ENCODE measurements around the gene FGF6. TPM values are rescaled to one million over a fixed set of nuclear protein-coding genes. Genes with fewer than 3 reads are reported as not detected.

The FGF6 gene
- total and polyA plus RNA-seq, 2 donors (not counting 1 experiment from before 2014, with no cell fraction given): not detected

GRCh38 chr12:4441355-4442335, 4.0 kb downstream of the FGF6 start:
- no peaks in the 10 kb centered on the region for H3K36me3 ChIP-seq (ENCODE audit: control insufficient read depth, insufficient read depth, low read length)
- no peaks in the 10 kb centered on the region for H4K20me1 ChIP-seq (ENCODE audit: control insufficient read depth, extremely low read depth, insufficient read depth, low read length)
- no peaks in the 10 kb centered on the region for H3K79me2 ChIP-seq (ENCODE audit: control insufficient read depth, insufficient read depth, low read length)
- no peaks in the 10 kb centered on the region for H3K4me1 ChIP-seq (ENCODE audit: control insufficient read depth, extremely low read depth, insufficient read depth, low read length)
- TF ChIP-seq CTCF (conservative IDR thresholded peaks at IDR 0.05 in 1 of 2, IDR thresholded peaks at IDR 0.05 in 1 of 2; ENCODE audit: low read depth in 1 of 2, low read length in 2 of 2): no peak
- no peak for TF ChIP-seq EZH2 (IDR thresholded peaks at IDR 0.05; ENCODE audit: low read length, missing control alignments)
- no peak overlapping the region for H3K4me3 ChIP-seq (replicated peaks in 1 of 4; ENCODE audit: control extremely low read depth in 1 of 4, insufficient read depth in 1 of 4, low read depth in 3 of 4, low read length in 4 of 4)
- H2AFZ ChIP-seq (ENCODE audit: low read length): no peak overlapping the region
- H3K27me3 ChIP-seq (ENCODE audit: control insufficient read depth, insufficient read depth, low read length): no peaks in the 10 kb centered on the region
- no peak overlapping the region for H3K4me2 ChIP-seq (ENCODE audit: extremely low read depth, insufficient read depth, low read length)
- no peaks in the 10 kb centered on the region for H3K9me3 ChIP-seq (ENCODE audit: control insufficient read depth, insufficient read depth, low read depth, low read length)
- no peak overlapping the region for H3K27ac ChIP-seq (ENCODE audit: insufficient read depth, low read length)
- no peak overlapping the region for H3K9ac ChIP-seq (ENCODE audit: insufficient read depth, low read length)
- no peak for DNase-seq (ENCODE audit: low read depth in 2 of 2)

DNA sequence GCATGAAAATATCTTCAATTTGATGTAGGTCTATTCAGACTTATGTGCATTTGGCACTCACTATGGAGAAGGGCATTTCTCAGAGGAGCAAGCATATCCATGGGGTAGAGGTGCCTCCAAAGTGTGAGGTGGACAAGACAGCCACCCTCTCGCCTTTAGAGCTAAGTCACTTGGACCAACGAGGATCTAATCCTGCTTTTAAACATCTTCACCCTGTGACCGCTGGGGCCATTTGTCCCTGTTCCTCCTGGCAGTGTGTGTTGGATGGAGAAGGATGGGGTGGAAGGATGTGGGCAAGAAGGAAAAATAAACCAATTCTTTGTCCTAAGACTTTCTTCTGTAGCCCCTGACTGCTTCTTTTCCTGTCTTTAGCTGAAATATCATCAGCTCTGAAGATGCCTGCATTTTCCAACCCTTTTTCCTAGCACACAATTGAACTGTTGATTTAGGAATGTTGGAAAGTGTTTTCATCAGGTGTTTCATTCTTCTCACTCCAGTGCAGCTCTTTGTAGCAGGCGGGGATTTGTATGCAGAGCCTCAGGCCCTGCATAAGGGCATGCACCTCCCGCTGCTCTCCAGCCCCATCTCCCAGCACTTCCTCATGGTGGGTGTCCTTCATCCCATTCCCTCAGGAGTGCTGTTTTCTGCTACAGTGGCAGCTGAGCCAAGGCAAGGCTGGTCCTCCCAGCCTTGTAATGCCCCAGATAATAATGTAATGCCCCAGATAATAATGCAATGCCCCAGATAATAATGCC, 5.3 kb downstream of the FGF6 start:
- DNase-seq (ENCODE audit: low read depth in 2 of 2): no peak
- Histone ChIP-seq H3K4me2 (ENCODE audit: extremely low read depth, insufficient read depth, low read length) (no peak overlapping the region), H3K27ac (ENCODE audit: insufficient read depth, low read length) (no peak overlapping the region), H4K20me1 (ENCODE audit: control insufficient read depth, extremely low read depth, insufficient read depth, low read length) (no peaks in the 10 kb centered on the region), H3K36me3 (ENCODE audit: control insufficient read depth, insufficient read depth, low read length) (no peaks in the 10 kb centered on the region), H2AFZ (ENCODE audit: low read length) (no peak overlapping the region), H3K4me3 (replicated peaks in 1 of 4; ENCODE audit: control extremely low read depth in 1 of 4, insufficient read depth in 1 of 4, low read depth in 3 of 4, low read length in 4 of 4) (no peak overlapping the region), H3K9ac (ENCODE audit: insufficient read depth, low read length) (no peak overlapping the region), H3K27me3 (ENCODE audit: control insufficient read depth, insufficient read depth, low read length) (no peaks in the 10 kb centered on the region), H3K9me3 (ENCODE audit: control insufficient read depth, insufficient read depth, low read depth, low read length) (no peaks in the 10 kb centered on the region), H3K79me2 (ENCODE audit: control insufficient read depth, insufficient read depth, low read length) (no peaks in the 10 kb centered on the region), H3K4me1 (ENCODE audit: control insufficient read depth, extremely low read depth, insufficient read depth, low read length) (no peaks in the 10 kb centered on the region)
- TF ChIP-seq EZH2 (IDR thresholded peaks at IDR 0.05; ENCODE audit: low read length, missing control alignments) (no peak), CTCF (conservative IDR thresholded peaks at IDR 0.05 in 1 of 2, IDR thresholded peaks at IDR 0.05 in 1 of 2; ENCODE audit: low read depth in 1 of 2, low read length in 2 of 2) (no peak)

DNA sequence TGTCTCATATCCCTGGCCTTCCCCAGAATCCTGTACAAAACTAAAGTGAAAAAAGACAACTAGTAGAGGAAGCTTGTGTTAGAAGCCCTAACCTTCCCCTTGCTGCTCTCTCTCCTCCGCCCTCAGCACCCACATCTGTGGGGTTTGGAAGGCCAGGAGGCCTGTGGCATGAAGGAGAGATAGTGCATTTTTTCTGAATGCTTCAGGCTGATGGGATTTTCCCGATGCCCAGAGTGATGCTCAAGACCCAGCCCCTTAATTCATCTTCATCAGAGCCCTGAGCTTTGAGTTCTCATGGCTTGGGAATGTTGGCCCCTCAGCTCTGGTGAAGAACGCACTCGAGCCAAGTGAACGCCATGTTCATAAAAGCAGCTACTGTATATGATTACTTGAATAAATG, 5.9 kb downstream of the FGF6 start:
- DNase-seq (ENCODE audit: low read depth in 2 of 2): no peak
- TF ChIP-seq CTCF (conservative IDR thresholded peaks at IDR 0.05 in 1 of 2, IDR thresholded peaks at IDR 0.05 in 1 of 2; ENCODE audit: low read depth in 1 of 2, low read length in 2 of 2): no peak
- TF ChIP-seq EZH2 (IDR thresholded peaks at IDR 0.05; ENCODE audit: low read length, missing control alignments): no peak
- no peak overlapping the region for H2AFZ ChIP-seq (ENCODE audit: low read length)

More for the DNA sequence above, 5.9 kb downstream of the FGF6 start:
- H3K27ac ChIP-seq (ENCODE audit: insufficient read depth, low read length): no peak overlapping the region
- H4K20me1 ChIP-seq (ENCODE audit: control insufficient read depth, extremely low read depth, insufficient read depth, low read length): no peaks in the 10 kb centered on the region
- H3K36me3 ChIP-seq (ENCODE audit: control insufficient read depth, insufficient read depth, low read length): no peaks in the 10 kb centered on the region
- H3K9ac ChIP-seq (ENCODE audit: insufficient read depth, low read length): no peak overlapping the region
- no peaks in the 10 kb centered on the region for H3K4me1 ChIP-seq (ENCODE audit: control insufficient read depth, extremely low read depth, insufficient read depth, low read length)
- no peak overlapping the region for H3K4me2 ChIP-seq (ENCODE audit: extremely low read depth, insufficient read depth, low read length)
- no peaks in the 10 kb centered on the region for H3K79me2 ChIP-seq (ENCODE audit: control insufficient read depth, insufficient read depth, low read length)
- H3K4me3 ChIP-seq (replicated peaks in 1 of 4; ENCODE audit: control extremely low read depth in 1 of 4, insufficient read depth in 1 of 4, low read depth in 3 of 4, low read length in 4 of 4): no peak overlapping the region
- no peaks in the 10 kb centered on the region for H3K27me3 ChIP-seq (ENCODE audit: control insufficient read depth, insufficient read depth, low read length)
- no peaks in the 10 kb centered on the region for H3K9me3 ChIP-seq (ENCODE audit: control insufficient read depth, insufficient read depth, low read depth, low read length)

Data from fibroblast of lung (primary cell).